NB4 (cell line): ENCODE data around the gene PGM1.
A peak's percentile ranks its signal among the peaks of the same experiment; 100 is the strongest.

Experiments
- DNase-seq: peaks from one replicate; pipeline ENCODE4 v3.0.0; 2010; ENCODE audit warnings: low read depth
- H3K4me3 ChIP-seq: one replicate; pipeline ENCODE4 v1.5.1; 2011; ENCODE audit warnings: mild to moderate bottlenecking, low read depth, low read length, moderate library complexity
- MYC ChIP-seq: IDR thresholded peaks from 2 replicates; pipeline ENCODE4 v1.6.1; 2011; ENCODE audit warnings: low read depth, low read length
- POLR2A ChIP-seq: IDR thresholded peaks from 2 replicates; pipeline ENCODE4 v1.6.1; 2011; ENCODE audit warnings: mild to moderate bottlenecking; ENCODE audit not compliant: insufficient read length; ENCODE audit errors: extremely low read depth
- TF ChIP-seq, protein P1 (sequence below): IDR thresholded peaks from one replicate; pipeline ENCODE4 v1.5.1; 2012; ENCODE audit warnings: low read depth, low read length
- TF ChIP-seq, protein P2 (sequence below): IDR thresholded peaks from 2 replicates; pipeline ENCODE4 v1.6.1; 2011; ENCODE audit warnings: low read depth, low read length

Gene PGM1

DNA sequence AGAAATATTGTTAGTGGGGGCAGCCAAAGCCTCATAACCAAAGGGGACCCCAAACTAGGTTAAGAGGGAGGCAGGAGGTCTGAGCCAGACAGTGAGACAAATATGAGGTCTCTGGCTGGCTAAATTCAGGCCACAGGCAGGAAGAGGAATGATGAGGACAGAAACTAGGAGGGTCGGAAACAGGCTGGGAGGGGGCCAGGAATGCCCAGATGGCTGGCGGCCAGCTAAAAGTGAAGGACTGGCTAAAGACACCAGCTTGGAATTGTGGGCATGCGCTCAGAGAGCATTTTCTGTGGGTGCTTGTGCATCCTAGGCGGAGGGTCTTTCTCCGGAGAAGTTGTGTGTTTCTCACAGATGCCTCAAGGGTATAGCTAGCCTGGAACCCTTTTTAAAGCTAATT is 77.0 kb downstream of the PGM1 start:
- H3K4me3 ChIP-seq, result no peak overlapping the region
- DNase-seq, result no peak

DNA sequence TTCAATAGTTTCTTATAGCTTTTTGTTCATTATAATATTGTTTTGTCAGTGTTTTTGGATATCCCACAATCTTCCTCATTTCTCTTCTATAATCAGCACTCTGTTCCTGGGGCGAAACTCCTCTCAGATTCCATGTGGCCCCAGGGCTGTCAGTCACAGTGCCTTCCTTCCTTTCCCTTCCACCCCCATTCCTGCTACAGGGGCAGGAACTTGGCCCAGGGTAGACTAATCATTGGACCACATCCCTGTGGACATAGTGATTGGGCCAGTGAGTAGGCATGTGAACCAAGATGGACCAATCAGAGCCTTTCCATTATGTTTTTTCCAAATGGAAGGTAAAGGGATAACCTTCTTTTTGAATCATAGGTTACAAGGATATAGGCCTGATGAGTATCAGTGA is 78.3 kb downstream of the PGM1 start:
- no peak for DNase-seq
- TF ChIP-seq, protein P1, sequence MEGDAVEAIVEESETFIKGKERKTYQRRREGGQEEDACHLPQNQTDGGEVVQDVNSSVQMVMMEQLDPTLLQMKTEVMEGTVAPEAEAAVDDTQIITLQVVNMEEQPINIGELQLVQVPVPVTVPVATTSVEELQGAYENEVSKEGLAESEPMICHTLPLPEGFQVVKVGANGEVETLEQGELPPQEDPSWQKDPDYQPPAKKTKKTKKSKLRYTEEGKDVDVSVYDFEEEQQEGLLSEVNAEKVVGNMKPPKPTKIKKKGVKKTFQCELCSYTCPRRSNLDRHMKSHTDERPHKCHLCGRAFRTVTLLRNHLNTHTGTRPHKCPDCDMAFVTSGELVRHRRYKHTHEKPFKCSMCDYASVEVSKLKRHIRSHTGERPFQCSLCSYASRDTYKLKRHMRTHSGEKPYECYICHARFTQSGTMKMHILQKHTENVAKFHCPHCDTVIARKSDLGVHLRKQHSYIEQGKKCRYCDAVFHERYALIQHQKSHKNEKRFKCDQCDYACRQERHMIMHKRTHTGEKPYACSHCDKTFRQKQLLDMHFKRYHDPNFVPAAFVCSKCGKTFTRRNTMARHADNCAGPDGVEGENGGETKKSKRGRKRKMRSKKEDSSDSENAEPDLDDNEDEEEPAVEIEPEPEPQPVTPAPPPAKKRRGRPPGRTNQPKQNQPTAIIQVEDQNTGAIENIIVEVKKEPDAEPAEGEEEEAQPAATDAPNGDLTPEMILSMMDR, result no peak
- TF ChIP-seq, protein P2, sequence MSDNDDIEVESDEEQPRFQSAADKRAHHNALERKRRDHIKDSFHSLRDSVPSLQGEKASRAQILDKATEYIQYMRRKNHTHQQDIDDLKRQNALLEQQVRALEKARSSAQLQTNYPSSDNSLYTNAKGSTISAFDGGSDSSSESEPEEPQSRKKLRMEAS, result no peak
- no peak for TF ChIP-seq POLR2A
- TF ChIP-seq MYC, result no peak
- no peak overlapping the region for H3K4me3 ChIP-seq

More for the DNA sequence above, 77.0 kb downstream of the PGM1 start:
- no peak for TF ChIP-seq POLR2A
- TF ChIP-seq, protein P2, result no peak
- no peak for TF ChIP-seq MYC
- TF ChIP-seq, protein P1, result no peak

DNA sequence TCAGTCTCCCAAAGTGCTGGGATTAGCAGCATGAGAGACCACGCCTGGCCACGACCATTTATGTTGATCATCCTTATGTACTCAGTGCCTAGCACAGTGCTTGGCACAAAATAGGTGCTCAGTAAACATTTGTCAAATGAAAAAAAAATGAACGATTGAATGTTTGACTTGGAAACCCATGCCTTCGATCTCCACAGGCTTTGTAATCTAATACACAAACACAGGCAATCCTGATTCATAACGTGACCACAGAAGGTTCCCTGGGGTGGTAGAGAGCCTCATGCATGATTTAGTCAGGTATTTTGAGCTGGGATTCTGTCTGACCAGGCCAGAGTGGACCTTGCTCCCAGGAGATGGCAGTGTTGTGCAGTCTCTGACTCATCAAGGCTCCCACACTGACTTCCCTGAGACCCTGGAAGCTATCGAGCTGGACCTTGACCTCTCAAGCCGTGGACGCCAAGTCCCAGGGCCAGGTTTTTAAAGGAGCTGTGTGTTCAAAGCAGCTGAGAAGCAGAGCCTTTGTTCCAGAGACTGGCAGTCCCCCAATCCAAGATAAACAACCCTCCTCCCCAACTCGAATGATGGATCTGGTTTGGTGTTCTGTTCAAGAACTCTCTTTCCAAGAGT is 81.1 kb downstream of the PGM1 start:
- TF ChIP-seq, protein P1, result peak; percentile 60
- TF ChIP-seq MYC, result no peak
- no peak overlapping the region for H3K4me3 ChIP-seq
- DNase-seq, result peak; percentile 49

DNA sequence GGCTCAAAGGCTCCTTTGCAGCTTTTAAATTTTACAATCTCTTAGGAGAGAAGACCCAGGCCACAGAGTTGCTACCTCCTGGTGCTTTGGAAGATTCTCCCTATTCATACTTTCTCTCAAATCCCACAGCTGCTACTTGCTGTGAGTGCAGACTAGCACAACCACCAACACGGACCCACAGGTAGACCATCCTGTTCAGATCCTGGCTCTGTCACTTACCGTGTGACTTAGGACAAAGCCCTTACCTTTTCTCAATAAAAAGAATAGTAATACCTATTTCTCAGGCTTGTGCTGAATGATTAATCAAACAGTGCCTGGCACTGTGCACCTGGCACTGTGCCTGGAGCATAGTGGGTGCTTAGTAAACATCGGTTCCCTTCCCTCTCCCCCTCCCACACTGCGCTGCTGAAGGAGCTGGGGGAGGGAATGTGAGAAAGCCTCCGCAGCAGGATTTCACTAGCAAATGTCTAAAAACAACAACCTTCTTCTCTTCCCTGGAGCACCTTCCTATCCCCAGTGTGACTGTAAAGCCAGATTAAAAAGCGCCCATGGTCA is 81.7 kb downstream of the PGM1 start:
- DNase-seq, result no peak
- no peak overlapping the region for H3K4me3 ChIP-seq
- TF ChIP-seq, protein P1, result no peak
- TF ChIP-seq POLR2A (no peak), MYC (no peak)
- TF ChIP-seq, protein P2, result no peak

DNA sequence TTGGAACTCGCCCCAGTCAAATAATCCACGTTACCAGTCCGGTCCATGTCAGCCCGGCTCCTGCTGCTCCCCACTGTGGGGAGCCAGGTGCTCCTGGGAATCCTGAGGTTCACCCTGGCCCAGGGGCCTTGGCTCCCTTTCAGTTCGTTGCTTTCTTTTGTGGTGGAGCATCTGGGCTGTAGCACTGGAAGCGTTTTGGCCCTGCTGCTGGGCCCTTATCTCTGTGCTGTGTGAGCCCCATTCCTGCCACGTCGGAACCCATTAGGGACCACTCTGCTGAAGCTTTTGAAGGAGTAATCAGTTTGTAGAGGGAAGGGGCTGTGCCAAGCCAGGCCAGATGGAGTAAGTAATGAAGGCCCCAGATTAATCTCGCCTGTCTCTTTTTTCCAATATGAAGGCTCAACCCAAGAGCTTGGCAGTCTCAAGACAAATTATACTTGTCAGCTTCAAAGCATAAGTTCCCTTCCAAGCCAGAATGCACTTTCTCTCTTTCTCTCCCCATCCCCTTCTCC is 82.3 kb downstream of the PGM1 start:
- DNase-seq, result no peak
- H3K4me3 ChIP-seq, result no peak overlapping the region
- TF ChIP-seq, protein P1, result no peak
- TF ChIP-seq, protein P2, result no peak
- no peak for TF ChIP-seq POLR2A
